Measurements from ENCODE around the gene NPLOC4. TPM values are rescaled to one million over a fixed set of nuclear protein-coding genes. Genes with fewer than 3 reads are reported as not detected.

The NPLOC4 gene
- total and polyA plus RNA-seq, 2 of the 13 experiments (the other 11 are each of a cell fraction or from before 2014, with no cell fraction given): 57.0 to 97.0 TPM

GRCh38 chr17:81537343-81537855, 99.5 kb downstream of the NPLOC4 start (continued):
- TF ChIP-seq, protein P1, sequence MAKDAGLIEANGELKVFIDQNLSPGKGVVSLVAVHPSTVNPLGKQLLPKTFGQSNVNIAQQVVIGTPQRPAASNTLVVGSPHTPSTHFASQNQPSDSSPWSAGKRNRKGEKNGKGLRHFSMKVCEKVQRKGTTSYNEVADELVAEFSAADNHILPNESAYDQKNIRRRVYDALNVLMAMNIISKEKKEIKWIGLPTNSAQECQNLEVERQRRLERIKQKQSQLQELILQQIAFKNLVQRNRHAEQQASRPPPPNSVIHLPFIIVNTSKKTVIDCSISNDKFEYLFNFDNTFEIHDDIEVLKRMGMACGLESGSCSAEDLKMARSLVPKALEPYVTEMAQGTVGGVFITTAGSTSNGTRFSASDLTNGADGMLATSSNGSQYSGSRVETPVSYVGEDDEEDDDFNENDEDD (CRISPR knock-in tag; IDR thresholded peaks at IDR 0.05; ENCODE audit: borderline replicate concordance): no peak
- TF ChIP-seq JDP2 (CRISPR knock-in tag; IDR thresholded peaks at IDR 0.05; ENCODE audit: borderline replicate concordance) (no peak), MIER2 (CRISPR knock-in tag; IDR thresholded peaks at IDR 0.05) (no peak), POLR2G (IDR thresholded peaks at IDR 0.05; ENCODE audit: low read depth, low read length) (peak; percentile 33), ARNTL (CRISPR knock-in tag; IDR thresholded peaks at IDR 0.05) (no peak), ZNF691 (CRISPR knock-in tag; IDR thresholded peaks at IDR 0.05; ENCODE audit: borderline replicate concordance, low read depth) (0 out of 2 replicates have a peak, but pooled peaks have one; percentile 29), SIX4 (CRISPR knock-in tag; IDR thresholded peaks at IDR 0.05) (no peak), MAX (IDR thresholded peaks at IDR 0.05) (0 out of 2 replicates have a peak, but pooled peaks have one; percentile 35), FOXA1 (IDR thresholded peaks at IDR 0.05) (no peak), FOXA1 (CRISPR knock-in tag; IDR thresholded peaks at IDR 0.05) (0 out of 2 replicates have a peak, but pooled peaks have one; percentile 8), CREB1 (IDR thresholded peaks at IDR 0.05) (no peak), CREB1 (CRISPR knock-in tag; IDR thresholded peaks at IDR 0.05) (no peak), KLF16 (CRISPR knock-in tag; IDR thresholded peaks at IDR 0.05) (no peak)
- TF ChIP-seq, protein P2, sequence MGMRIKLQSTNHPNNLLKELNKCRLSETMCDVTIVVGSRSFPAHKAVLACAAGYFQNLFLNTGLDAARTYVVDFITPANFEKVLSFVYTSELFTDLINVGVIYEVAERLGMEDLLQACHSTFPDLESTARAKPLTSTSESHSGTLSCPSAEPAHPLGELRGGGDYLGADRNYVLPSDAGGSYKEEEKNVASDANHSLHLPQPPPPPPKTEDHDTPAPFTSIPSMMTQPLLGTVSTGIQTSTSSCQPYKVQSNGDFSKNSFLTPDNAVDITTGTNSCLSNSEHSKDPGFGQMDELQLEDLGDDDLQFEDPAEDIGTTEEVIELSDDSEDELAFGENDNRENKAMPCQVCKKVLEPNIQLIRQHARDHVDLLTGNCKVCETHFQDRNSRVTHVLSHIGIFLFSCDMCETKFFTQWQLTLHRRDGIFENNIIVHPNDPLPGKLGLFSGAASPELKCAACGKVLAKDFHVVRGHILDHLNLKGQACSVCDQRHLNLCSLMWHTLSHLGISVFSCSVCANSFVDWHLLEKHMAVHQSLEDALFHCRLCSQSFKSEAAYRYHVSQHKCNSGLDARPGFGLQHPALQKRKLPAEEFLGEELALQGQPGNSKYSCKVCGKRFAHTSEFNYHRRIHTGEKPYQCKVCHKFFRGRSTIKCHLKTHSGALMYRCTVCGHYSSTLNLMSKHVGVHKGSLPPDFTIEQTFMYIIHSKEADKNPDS (CRISPR knock-in tag; IDR thresholded peaks at IDR 0.05): no peak
- TF ChIP-seq, protein P3, sequence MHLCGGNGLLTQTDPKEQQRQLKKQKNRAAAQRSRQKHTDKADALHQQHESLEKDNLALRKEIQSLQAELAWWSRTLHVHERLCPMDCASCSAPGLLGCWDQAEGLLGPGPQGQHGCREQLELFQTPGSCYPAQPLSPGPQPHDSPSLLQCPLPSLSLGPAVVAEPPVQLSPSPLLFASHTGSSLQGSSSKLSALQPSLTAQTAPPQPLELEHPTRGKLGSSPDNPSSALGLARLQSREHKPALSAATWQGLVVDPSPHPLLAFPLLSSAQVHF (CRISPR knock-in tag; IDR thresholded peaks at IDR 0.05): no peak
- TF ChIP-seq, protein P4, sequence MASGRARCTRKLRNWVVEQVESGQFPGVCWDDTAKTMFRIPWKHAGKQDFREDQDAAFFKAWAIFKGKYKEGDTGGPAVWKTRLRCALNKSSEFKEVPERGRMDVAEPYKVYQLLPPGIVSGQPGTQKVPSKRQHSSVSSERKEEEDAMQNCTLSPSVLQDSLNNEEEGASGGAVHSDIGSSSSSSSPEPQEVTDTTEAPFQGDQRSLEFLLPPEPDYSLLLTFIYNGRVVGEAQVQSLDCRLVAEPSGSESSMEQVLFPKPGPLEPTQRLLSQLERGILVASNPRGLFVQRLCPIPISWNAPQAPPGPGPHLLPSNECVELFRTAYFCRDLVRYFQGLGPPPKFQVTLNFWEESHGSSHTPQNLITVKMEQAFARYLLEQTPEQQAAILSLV (CRISPR knock-in tag; IDR thresholded peaks at IDR 0.05; ENCODE audit: borderline replicate concordance): no peak

Measured in HepG2 (cell line).